ENCODE results near the gene ALDH1L1.

ALDH1L1 gene

DNA sequence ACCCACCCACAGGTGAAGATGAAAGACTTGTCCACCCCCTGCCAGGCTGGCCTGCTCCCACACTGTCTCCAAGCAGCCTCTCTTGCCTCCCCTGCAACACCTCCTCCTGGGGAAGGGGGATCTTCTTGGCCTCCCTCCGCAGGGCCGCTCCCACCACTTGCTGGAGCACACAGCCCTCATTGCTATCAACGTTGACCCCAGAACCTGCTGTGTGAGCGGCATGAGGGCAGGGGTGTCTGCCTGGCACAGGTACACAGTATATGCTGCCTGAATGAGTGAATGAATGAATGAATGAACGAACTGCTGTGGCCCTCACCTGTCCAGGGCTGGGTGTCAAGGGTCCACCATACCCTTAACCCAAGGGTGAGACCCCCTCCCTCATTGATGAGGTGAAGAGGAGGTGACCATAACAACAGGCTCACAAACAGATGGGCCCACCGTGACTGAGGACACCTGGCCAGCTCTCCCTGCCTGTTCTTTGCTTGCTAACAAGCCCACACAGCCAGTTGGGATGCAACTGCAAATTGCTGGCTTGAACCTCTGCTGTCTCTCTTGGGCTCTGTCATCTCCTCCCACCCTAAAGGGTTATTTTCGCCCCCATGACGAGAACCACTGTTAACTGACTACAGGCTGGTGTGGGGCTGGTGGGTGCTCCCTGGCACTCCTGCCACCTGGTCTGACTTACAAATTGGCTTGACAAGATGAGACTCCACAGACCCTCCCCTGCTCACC is 118.9 kb downstream of the ALDH1L1 start:
- TF ChIP-seq GATA1 (IDR thresholded peaks at IDR 0.05; ENCODE audit: low read depth, low read length), result no peak
- no peak for TF ChIP-seq POLR2A (IDR thresholded peaks at IDR 0.05; ENCODE audit: low read length)
- DNase-seq, result no peak

DNA sequence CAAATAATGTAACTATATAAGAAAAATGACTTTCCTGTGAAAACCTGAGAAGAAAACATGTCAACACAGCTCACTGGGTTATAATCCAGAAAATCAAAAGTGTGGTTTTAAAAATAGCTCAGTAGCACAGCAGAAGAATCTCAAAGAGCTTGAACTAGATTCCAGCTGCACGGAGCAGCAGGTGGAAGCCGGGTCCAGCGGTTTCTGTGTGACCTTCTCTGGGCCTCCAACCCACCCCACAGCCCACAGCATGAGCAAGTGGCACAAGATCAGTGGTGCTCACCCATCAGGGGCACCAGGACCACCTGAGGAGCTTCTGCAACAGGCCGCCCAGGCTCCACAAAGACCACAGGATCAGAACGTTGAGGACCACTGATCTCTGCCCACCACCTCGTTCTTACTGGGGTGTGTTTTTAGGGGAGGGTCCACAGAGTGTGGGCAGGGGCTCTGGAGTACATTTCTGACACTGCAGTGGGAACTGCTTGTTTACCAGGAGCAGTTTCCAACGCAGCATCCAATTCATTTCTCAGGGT is 119.7 kb downstream of the ALDH1L1 start:
- no peak for DNase-seq
- TF ChIP-seq GATA1 (IDR thresholded peaks at IDR 0.05; ENCODE audit: low read depth, low read length) (no peak), POLR2A (IDR thresholded peaks at IDR 0.05; ENCODE audit: low read length) (no peak)

DNA sequence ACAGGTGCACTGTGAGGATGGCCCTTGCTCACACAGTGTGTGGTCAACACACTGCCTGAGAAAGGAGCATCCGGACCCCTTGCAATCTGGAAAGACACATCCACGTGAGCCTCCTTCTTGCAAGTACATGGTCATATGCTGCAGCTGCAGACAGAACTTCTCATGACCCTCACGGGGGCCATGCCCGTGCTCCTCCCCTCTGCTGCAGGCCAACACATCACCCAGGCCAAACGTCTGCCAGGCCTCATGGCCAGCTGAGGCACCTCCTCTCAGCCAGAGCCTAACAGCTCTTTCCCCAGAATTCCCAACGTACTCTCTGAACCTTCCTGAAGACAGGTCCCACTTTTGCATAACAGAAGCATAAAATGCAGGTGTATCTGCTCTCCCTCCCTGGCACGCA is 121.7 kb downstream of the ALDH1L1 start:
- TF ChIP-seq GATA1 (IDR thresholded peaks at IDR 0.05; ENCODE audit: low read depth, low read length), result no peak
- no peak for TF ChIP-seq POLR2A (IDR thresholded peaks at IDR 0.05; ENCODE audit: low read length)
- DNase-seq, result no peak

DNA sequence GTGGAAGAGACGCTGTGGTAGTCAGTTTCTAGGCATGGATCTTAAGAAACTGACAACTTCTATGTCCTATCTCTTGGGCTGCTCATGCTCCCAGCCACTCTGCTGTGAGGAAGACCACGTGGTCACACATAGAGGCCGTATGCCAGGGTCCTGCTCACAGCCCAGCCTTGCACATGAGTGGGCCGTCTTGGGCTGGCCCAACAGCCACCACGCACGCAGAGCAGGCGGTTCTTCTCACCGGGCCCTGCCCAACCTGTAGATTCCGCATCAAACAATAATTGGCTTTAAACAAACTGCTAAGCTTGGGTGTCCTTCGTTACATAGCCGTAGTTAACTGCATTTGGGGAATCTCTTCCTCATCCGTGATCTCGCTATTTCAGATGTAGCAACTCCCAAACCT is 122.5 kb downstream of the ALDH1L1 start:
- no peak for DNase-seq
- no peak for TF ChIP-seq POLR2A (IDR thresholded peaks at IDR 0.05; ENCODE audit: low read length)
- no peak for TF ChIP-seq GATA1 (IDR thresholded peaks at IDR 0.05; ENCODE audit: low read depth, low read length)

DNA sequence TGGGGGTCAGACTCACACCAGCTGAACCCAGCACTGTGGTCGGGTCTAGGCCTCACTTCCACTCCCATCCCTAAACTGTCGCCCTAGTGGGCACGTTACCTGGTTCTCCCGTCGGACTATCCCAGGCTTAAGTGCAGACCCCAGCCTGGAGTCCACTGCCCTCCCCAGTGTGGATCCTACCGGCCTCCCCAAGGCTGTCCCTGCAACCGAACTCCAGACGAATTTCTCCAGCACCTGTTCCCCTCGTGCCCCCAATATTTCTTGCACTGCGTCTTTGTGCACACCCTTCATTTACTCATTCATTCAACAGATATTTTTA is 122.9 kb downstream of the ALDH1L1 start:
- TF ChIP-seq GATA1 (IDR thresholded peaks at IDR 0.05; ENCODE audit: low read depth, low read length), result no peak
- no peak for TF ChIP-seq POLR2A (IDR thresholded peaks at IDR 0.05; ENCODE audit: low read length)
- DNase-seq, result no peak

DNA sequence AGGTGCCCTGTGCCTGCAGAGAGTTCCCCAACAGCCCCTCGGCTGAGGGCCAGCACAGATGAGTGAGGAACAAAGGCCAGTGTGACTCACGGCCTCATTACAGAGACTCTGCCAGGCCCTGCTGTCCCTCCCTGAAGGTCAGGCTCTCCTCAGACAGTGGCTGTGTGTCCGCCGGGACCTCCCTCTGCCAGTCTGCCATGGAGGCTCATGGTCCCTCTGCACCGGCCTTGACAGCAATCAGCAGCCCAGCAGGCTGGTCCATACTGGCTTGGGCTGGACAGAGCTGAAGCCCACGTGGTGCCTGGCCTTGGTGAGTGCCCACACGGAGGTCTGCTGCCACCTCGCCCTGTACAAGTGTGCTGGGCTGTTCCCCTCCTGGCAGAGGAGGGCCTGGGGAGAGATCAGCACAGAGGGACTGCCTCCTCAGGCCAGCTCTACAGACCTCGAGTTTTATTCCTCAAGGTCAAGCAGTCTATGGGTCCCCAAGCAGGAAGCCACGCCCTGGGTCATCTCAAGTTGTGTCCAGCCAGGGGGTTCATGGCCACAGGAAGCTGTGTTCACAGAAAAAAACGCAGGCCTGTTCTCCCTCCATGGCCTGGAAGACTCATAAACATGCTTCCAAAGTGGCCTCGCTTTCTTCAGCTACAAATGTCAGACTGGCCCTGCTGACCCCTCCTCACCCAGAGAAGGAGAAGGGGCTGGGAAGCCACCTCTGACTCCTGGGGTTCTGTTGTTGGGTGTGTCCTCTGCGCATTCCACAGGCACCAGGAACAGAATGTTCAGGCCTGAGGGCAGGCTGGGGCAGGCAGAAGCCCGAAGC is 123.5 kb downstream of the ALDH1L1 start:
- no peak for DNase-seq
- TF ChIP-seq GATA1 (IDR thresholded peaks at IDR 0.05; ENCODE audit: low read depth, low read length) (no peak), POLR2A (IDR thresholded peaks at IDR 0.05; ENCODE audit: low read length) (no peak)

DNA sequence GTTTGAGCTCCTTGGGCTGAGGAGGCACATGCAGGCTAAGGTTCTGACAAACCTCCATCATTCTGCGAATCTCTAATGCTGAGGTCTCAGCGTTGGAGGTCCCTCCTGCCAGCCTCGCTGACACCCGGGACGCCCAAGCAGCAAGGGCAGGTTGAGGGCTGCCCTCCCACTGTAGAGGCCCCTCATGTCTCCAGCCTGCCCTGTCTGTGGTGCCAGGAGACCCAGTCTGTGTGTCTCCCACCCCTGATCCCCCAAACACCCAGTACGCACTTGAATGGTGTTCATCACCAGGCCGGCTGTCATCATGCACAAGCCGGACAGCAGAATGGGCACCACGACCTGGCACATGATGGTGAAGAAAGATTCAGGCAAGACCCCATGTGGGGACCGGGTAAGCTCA is 124.3 kb downstream of the ALDH1L1 start:
- TF ChIP-seq GATA1 (IDR thresholded peaks at IDR 0.05; ENCODE audit: low read depth, low read length) (no peak), POLR2A (IDR thresholded peaks at IDR 0.05; ENCODE audit: low read length) (no peak)
- DNase-seq, result no peak

DNA sequence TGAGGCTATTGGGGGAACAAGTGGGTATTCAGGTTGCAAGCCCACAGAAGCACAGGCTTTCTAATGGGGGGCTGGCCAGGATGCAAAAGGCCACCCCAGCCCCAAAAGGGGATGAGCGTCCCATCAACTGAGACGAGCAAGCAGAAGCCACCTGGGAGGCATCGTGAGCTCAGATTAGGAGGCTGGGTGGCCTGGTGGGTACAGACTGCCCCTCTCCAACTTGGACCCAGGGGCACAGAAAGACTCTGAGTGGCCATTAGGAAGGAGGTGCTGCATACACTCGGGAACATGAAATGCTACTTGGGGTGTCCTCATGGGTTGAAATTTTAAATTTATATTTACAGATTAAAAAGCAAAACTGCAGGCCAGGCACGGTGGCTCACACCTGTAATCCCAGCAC is 125.5 kb downstream of the ALDH1L1 start:
- TF ChIP-seq GATA1 (IDR thresholded peaks at IDR 0.05; ENCODE audit: low read depth, low read length) (no peak), POLR2A (IDR thresholded peaks at IDR 0.05; ENCODE audit: low read length) (no peak)
- no peak for DNase-seq

DNA sequence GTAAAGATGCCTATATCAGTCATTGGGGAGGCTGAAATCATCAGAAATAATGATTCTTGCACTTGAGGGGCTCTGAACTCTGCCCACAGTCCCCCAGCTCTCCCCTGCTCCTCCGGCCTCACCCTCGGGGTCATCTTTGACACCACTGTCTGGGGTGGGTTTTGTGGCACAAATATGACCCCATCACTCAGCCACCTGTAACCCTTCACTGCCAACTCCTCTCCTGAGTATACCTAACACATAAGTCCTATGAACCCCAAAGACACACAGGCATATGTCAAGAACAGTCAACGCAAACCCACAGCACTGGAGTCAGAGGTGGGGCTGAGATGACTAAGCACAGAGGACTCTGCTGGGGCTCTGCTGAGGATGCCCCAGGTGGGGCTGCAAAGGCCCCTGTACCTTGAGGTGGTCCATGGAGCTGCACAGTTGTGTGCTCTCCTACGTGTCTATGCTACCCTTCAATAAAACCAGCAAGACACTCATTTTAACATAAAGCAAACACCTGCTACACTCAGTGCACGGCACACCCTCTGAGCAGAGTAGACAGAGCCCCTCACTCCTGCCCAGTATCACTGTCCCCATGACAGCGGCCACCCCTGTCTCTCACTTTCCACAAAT is 126.3 kb downstream of the ALDH1L1 start:
- no peak for DNase-seq
- no peak for TF ChIP-seq GATA1 (IDR thresholded peaks at IDR 0.05; ENCODE audit: low read depth, low read length)
- TF ChIP-seq POLR2A (IDR thresholded peaks at IDR 0.05; ENCODE audit: low read length), result no peak

Data from erythroblast (primary cell).